Tibial artery (tissue), 4 donors: ENCODE measurements around the gene DRC1.

ENCODE experiments used
- DNase-seq, 2 donors: peaks; one replicate each; pipeline ENCODE4 v3.0.0-alpha.2; 2019
- H3K27ac ChIP-seq, 2 donors: fragments of 200-600 bp; sonication (generic) in 1 of 2; 1 replicate in 1 of 2; 2 replicates in 1 of 2; pipeline ENCODE4 v1.5.1; 2018 to 2019; ENCODE audit warnings: mild to moderate bottlenecking in 1 of 2
- H3K27me3 ChIP-seq, 2 donors: fragments of 200-600 bp; sonication (generic) in 1 of 2; one replicate each; pipeline versions ENCODE4 v1.5.1 to v1.6.0; 2016 to 2019
- H3K36me3 ChIP-seq, 3 donors: fragments of 200-600 bp; sonication (generic) in 2 of 3; one replicate each; pipeline ENCODE4 v1.5.1; 2016 to 2019; ENCODE audit warnings: mild to moderate bottlenecking in 2 of 3
- H3K4me1 ChIP-seq, 4 donors: fragments of 200-600 bp; sonication (generic) in 2 of 4; 1 replicate in 3 of 4; 2 replicates in 1 of 4; pipeline ENCODE4 v1.5.1; 2016 to 2019
- H3K4me3 ChIP-seq, 2 donors: fragments of 200-600 bp; sonication (generic) in 1 of 2; 1 replicate in 1 of 2; 2 replicates in 1 of 2; pipeline ENCODE4 v1.5.1; 2018 to 2019; ENCODE audit warnings: mild to moderate bottlenecking in 2 of 2
- H3K9me3 ChIP-seq, 3 donors: fragments of 200-600 bp; sonication (generic) in 1 of 3; one replicate each; pipeline ENCODE4 v1.5.1; 2016 to 2019
- intact Hi-C: fragments of 100-400 bp; cut with DNase I; formaldehyde crosslinking; loops from one replicate; pipeline ENCODE4 v1.15.0; 2023; ENCODE audit warnings: low total_unique reads
- TF ChIP-seq, protein P1 (sequence below), 2 experiments: fragments of 200-600 bp in 1 of 2; fragments of 450-650 bp in 1 of 2; IDR thresholded peaks; one replicate each; pipeline ENCODE4 v1.5.1; 2017 to 2019; ENCODE audit warnings: antibody characterized with exemption in 2 of 2, mild to moderate bottlenecking in 1 of 2, moderate library complexity in 1 of 2

DRC1 gene

GRCh38 chr2:26471289-26471688, 69.6 kb downstream of the DRC1 start:
- no peaks in the 10 kb centered on the region for H3K36me3 ChIP-seq
- no peak overlapping the region for H3K4me3 ChIP-seq
- no peaks in the 10 kb centered on the region for H3K27me3 ChIP-seq
- H3K9me3 ChIP-seq = peaks cover 0 to 4% (median 0%) of the 10 kb centered on the region in 3 donors
- no peak overlapping the region for H3K27ac ChIP-seq
- no peak for DNase-seq
- intact Hi-C loops = no loop called here
- TF ChIP-seq, protein P1, sequence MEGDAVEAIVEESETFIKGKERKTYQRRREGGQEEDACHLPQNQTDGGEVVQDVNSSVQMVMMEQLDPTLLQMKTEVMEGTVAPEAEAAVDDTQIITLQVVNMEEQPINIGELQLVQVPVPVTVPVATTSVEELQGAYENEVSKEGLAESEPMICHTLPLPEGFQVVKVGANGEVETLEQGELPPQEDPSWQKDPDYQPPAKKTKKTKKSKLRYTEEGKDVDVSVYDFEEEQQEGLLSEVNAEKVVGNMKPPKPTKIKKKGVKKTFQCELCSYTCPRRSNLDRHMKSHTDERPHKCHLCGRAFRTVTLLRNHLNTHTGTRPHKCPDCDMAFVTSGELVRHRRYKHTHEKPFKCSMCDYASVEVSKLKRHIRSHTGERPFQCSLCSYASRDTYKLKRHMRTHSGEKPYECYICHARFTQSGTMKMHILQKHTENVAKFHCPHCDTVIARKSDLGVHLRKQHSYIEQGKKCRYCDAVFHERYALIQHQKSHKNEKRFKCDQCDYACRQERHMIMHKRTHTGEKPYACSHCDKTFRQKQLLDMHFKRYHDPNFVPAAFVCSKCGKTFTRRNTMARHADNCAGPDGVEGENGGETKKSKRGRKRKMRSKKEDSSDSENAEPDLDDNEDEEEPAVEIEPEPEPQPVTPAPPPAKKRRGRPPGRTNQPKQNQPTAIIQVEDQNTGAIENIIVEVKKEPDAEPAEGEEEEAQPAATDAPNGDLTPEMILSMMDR (IDR thresholded peaks at IDR 0.05) = no peak
- no peaks in the 10 kb centered on the region for H3K4me1 ChIP-seq

DNA sequence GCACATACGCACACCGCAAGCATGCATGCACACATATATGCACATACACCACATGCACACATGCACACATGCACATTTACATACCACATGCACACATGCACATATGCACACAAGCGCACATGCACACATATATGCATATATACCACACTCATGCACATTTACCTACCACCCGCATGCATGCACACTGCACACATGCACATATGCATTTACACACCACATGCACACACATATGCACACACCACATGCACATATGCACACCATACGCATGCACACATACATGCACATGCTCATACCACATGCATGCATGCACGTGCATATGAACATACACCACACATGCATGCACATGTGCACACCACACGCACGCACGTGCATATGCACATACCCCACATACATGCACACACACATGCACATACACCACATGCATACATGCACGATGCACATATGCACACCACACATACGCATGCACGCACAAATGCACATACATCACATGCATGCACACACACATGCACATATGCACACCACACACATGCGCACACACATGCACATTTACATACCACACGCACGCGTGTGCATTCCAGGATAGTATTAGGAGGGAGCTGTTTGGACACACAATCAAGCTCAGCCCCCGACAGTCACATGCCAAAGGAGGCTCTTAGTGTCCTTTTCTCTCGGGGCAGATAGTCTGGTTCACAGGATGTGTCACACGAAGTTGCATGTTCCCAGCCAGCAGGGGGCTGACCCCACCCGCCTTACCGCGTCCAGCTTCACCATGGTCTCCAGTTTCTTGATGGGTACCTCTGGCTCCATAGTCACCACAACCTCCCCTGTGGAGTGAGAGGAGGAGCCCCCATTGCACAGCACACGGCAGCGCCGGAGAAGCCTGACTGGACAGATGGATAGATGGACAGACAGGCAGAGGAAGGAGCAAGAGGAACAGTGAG, 70.3 kb downstream of the DRC1 start:
- Histone ChIP-seq H3K36me3 (no peaks in the 10 kb centered on the region), H3K4me3 (no peak overlapping the region), H3K4me1 (no peaks in the 10 kb centered on the region), H3K9me3 (peaks cover 0 to 4% (median 0%) of the 10 kb centered on the region in 3 donors), H3K27me3 (no peaks in the 10 kb centered on the region), H3K27ac (no peak overlapping the region)
- DNase-seq = no peak
- intact Hi-C loops = no loop called here
- TF ChIP-seq, protein P1 (IDR thresholded peaks at IDR 0.05) = no peak

GRCh38 chr2:26472821-26473655, 71.3 kb downstream of the DRC1 start:
- Histone ChIP-seq H3K27ac (no peak overlapping the region), H3K4me1 (peaks cover 0 to 4% (median 0%) of the 10 kb centered on the region in 4 donors), H3K9me3 (peaks cover 0 to 4% (median 0%) of the 10 kb centered on the region in 3 donors), H3K27me3 (no peaks in the 10 kb centered on the region), H3K36me3 (no peaks in the 10 kb centered on the region), H3K4me3 (no peak overlapping the region)
- DNase-seq = no peak
- intact Hi-C loops = no loop called here
- TF ChIP-seq, protein P1 (IDR thresholded peaks at IDR 0.05) = no peak

GRCh38 chr2:26473796-26474195, 72.1 kb downstream of the DRC1 start:
- TF ChIP-seq, protein P1 (IDR thresholded peaks at IDR 0.05) = no peak
- peaks cover 0 to 4% (median 0%) of the 10 kb centered on the region in 4 donors for H3K4me1 ChIP-seq
- no peak overlapping the region for H3K4me3 ChIP-seq
- no peak overlapping the region for H3K27ac ChIP-seq
- DNase-seq = no peak
- no peaks in the 10 kb centered on the region for H3K36me3 ChIP-seq
- no peaks in the 10 kb centered on the region for H3K27me3 ChIP-seq
- H3K9me3 ChIP-seq = peaks cover 0 to 4% (median 0%) of the 10 kb centered on the region in 3 donors
- intact Hi-C loops = no loop called here

GRCh38 chr2:26474261-26474785, 72.6 kb downstream of the DRC1 start:
- peaks cover 0 to 4% (median 0%) of the 10 kb centered on the region in 4 donors for H3K4me1 ChIP-seq
- intact Hi-C loops = no loop called here
- no peaks in the 10 kb centered on the region for H3K36me3 ChIP-seq
- TF ChIP-seq, protein P1 (IDR thresholded peaks at IDR 0.05) = no peak
- no peak overlapping the region for H3K27ac ChIP-seq
- H3K9me3 ChIP-seq = peaks cover 0 to 2% (median 0%) of the 10 kb centered on the region in 3 donors
- no peaks in the 10 kb centered on the region for H3K27me3 ChIP-seq
- no peak overlapping the region for H3K4me3 ChIP-seq
- DNase-seq = no peak
